Bronchial epithelial cell (primary cell): Measurements from ENCODE around the gene AMOTL1. TPM values are rescaled to one million over a fixed set of nuclear protein-coding genes. Genes with fewer than 3 reads are reported as not detected.

Experiments
- DNase-seq: peaks from one replicate; pipeline ENCODE4 v3.0.0-alpha.2; 2010; ENCODE audit warnings: low read depth
- FAIRE-seq: peaks from 2 replicates; lab custom pipeline; 2011; peaks lifted over from hg19 to GRCh38; lab: Jason Lieb, UNC
- H3K27me3 ChIP-seq: 2 replicates; pipeline ENCODE4 v1.5.1; 2011; ENCODE audit warnings: low read length; ENCODE audit not compliant: control insufficient read depth, insufficient read depth
- H3K36me3 ChIP-seq: 2 replicates; pipeline ENCODE4 v1.5.1; 2011; ENCODE audit warnings: low read length; ENCODE audit not compliant: control insufficient read depth, insufficient read depth
- H3K4me3 ChIP-seq: 2 replicates; pipeline ENCODE4 v1.5.1; 2011; ENCODE audit warnings: mild to moderate bottlenecking, low read depth, low read length, control low read depth
- CTCF ChIP-seq: IDR thresholded peaks from 2 replicates; pipeline ENCODE4 v1.5.1; 2011; ENCODE audit warnings: mild to moderate bottlenecking, moderate library complexity, low read length, control low read depth, inconsistent platforms; ENCODE audit not compliant: insufficient read depth, severe bottlenecking
- total RNA-seq: library from RNA; depleted of rRNA; stranded (reverse); fragments of >200 nt; gene quantifications from 2 replicates; pipeline ENCODE4 v1.2.1, GENCODE V29; 2014

Gene AMOTL1
- total RNA-seq, 1 donor from 2014 or later: 64.8 TPM

DNA sequence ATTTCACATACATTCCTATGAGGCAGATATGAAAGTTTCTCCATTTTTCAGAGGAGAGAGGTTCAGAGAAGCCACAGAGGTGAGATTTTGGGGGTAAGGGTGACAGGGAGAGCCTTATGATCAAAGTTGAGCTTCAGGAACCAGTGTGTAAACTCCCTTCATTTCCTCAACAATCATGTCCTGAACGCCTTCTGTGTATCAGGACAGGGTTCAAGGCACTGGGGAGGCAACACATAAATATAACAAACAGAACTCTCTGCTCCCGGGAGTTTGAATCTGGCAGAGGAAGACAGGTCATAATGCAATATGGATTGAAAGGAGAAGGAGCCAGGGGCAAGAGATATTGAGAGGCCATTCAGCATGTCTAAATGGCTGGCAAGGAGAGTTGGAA is 28.0 kb downstream of the AMOTL1 start:
- TF ChIP-seq CTCF: no peak
- Histone ChIP-seq H3K4me3 (no peak overlapping the region), H3K36me3 (peaks cover 22% of the 10 kb centered on the region), H3K27me3 (no peaks in the 10 kb centered on the region)
- FAIRE-seq (no peak), DNase-seq (no peak)

- no peak for FAIRE-seq
- Histone ChIP-seq H3K27me3 (no peaks in the 10 kb centered on the region), H3K36me3 (peaks cover 20% of the 10 kb centered on the region), H3K4me3 (no peak overlapping the region)
- no peak for DNase-seq
- no peak for TF ChIP-seq CTCF
Measured at GRCh38 chr11:94796863-94797262, 28.7 kb downstream of the AMOTL1 start.

DNA sequence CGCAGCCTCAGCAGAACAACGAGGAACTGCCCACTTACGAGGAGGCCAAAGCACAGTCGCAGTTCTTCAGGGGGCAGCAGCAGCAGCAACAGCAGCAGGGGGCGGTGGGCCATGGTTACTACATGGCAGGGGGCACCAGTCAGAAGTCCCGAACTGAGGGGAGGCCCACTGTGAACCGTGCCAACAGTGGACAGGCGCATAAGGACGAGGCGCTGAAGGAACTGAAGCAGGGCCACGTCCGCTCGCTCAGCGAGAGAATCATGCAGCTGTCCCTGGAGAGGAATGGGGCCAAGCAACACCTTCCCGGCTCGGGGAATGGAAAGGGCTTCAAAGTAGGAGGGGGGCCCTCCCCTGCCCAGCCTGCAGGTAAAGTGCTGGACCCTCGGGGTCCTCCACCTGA is 31.6 kb downstream of the AMOTL1 start:
- Histone ChIP-seq H3K4me3 (no peak overlapping the region), H3K27me3 (no peaks in the 10 kb centered on the region), H3K36me3 (peaks cover 20% of the 10 kb centered on the region)
- no peak for DNase-seq
- FAIRE-seq: no peak
- TF ChIP-seq CTCF: no peak

DNA sequence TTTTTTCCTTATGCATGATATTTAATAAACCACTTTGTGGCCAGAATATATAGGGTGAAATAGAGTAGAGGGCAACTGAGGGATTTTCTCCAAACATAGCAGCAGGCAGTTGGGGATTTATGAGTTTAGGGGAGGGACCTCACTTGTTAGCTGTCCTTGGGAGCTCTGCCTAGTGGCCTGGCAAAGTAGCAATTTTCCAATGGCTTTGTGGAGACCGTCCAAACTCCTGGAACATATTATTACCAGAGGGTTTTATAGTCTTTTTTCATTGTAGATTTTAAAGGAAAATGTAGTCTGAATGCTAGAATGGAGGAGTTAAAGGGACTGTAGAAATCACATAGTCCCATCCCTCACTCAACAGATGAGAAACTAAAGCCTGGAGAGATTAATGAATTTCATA is 32.3 kb downstream of the AMOTL1 start:
- Histone ChIP-seq H3K36me3 (peaks cover 19% of the 10 kb centered on the region), H3K27me3 (no peaks in the 10 kb centered on the region), H3K4me3 (no peak overlapping the region)
- TF ChIP-seq CTCF: no peak
- DNase-seq: no peak
- no peak for FAIRE-seq

DNA sequence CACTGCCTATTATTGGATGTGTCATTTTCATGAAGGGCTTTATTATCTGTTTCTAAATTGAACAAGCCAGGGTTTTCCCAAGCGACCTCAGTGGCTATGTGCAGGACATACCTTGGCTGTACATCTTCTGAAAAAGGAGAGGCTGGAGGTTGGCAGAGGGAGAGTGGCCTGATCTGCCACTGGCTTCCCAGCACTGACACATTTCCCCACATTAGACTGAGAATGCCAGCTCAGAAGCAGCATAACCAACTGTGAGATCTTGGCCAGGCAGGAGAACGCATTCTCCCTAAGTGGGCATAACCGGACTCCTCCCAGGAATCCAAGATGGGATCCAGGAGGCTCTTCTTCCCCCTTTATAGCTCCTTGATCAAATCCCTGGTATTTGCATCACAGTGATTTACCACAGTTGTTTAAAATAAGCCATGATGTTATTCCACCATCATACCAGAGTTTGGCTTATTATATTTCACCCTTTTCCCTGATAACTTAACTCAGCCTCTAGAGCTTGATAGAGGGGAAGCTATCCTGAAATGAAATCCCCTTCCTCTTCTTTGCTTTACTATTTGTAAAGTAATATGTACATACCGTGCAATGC is 33.8 kb downstream of the AMOTL1 start:
- no peak for TF ChIP-seq CTCF
- DNase-seq: no peak
- Histone ChIP-seq H3K4me3 (no peak overlapping the region), H3K36me3 (peaks cover 20% of the 10 kb centered on the region), H3K27me3 (no peaks in the 10 kb centered on the region)
- FAIRE-seq: no peak

GRCh38 chr11:94802501-94802900 is 34.3 kb downstream of the AMOTL1 start:
- no peak for FAIRE-seq
- TF ChIP-seq CTCF: no peak
- H3K36me3 ChIP-seq: peaks cover 18% of the 10 kb centered on the region
- no peak for DNase-seq
- no peak overlapping the region for H3K4me3 ChIP-seq
- no peaks in the 10 kb centered on the region for H3K27me3 ChIP-seq
